Upper lobe of right lung (tissue), 1 donor: ENCODE results near the gene TBX1. TPM values are rescaled to one million over a fixed set of nuclear protein-coding genes. Genes with fewer than 3 reads are reported as not detected.

Experiments
- ATAC-seq: fragments of 200-7000 bp; cut with Tn5 transposase; one replicate; pipeline ENCODE4 v1.9.1; 2020; ENCODE audit warnings: mild to moderate bottlenecking, moderate library complexity
- DNase-seq: peaks from one replicate; pipeline ENCODE4 v3.0.0-alpha.2; 2020
- H3K27ac ChIP-seq: fragments of 200-600 bp; one replicate; pipeline ENCODE4 v1.8.0; 2022
- H3K27me3 ChIP-seq: fragments of 200-600 bp; one replicate; pipeline ENCODE4 v1.8.0; 2022; ENCODE audit warnings: mild to moderate bottlenecking
- H3K36me3 ChIP-seq: fragments of 200-600 bp; one replicate; pipeline ENCODE4 v1.8.0; 2022
- H3K4me1 ChIP-seq: fragments of 200-600 bp; one replicate; pipeline ENCODE4 v1.8.0; 2022
- H3K4me3 ChIP-seq: fragments of 200-600 bp; one replicate; pipeline ENCODE4 v1.8.0; 2022; ENCODE audit warnings: mild to moderate bottlenecking
- H3K9me3 ChIP-seq: fragments of 200-600 bp; one replicate; pipeline ENCODE4 v1.8.0; 2022
- CTCF ChIP-seq: fragments of 200-600 bp; IDR thresholded peaks from one replicate; pipeline ENCODE4 v1.8.0; 2022; ENCODE audit warnings: antibody characterized with exemption
- intact Hi-C: fragments of 100-400 bp; cut with DNase I; formaldehyde crosslinking; loops from one replicate; pipeline ENCODE4 v1.11.0; 2022
- total RNA-seq: library from RNA; stranded (reverse); fragmentation: NEBNext Ultra II Directional; extraction: Animal tissue kit (Norgen Biotek cat#: 25700); gene quantifications from one replicate; pipeline ENCODE4 v1.2.1, GENCODE V29; 2021
- donor health status: DM: no; HTN: yes; CAD: no; lungs with severe emphysema.

The TBX1 gene
- total RNA-seq, 1 donor from 2014 or later = 15.4 TPM

DNA sequence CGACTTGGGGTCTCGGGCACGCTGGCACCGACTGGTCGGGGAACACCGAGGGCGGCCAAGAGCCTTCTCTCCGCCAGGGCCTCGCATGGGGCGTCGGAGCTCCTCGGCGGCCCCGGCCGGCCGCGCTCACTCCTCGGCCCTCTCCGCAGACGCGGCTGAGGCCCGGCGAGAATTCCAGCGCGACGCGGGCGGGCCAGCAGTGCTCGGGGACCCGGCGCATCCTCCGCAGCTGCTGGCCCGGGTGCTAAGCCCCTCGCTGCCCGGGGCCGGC, 5.6 kb downstream of the TBX1 start:
- no peak for TF ChIP-seq CTCF
- ATAC-seq (no peak), DNase-seq (no peak)
- no peaks in the 10 kb centered on the region for H3K9me3 ChIP-seq
- no peak overlapping the region for H3K27ac ChIP-seq
- peaks cover 12% of the 10 kb centered on the region for H3K4me1 ChIP-seq
- H3K27me3 ChIP-seq = peaks cover 95% of the 10 kb centered on the region
- H3K4me3 ChIP-seq = peak overlapping the region; percentile 37
- intact Hi-C loops = no loop called here
- no peaks in the 10 kb centered on the region for H3K36me3 ChIP-seq

DNA sequence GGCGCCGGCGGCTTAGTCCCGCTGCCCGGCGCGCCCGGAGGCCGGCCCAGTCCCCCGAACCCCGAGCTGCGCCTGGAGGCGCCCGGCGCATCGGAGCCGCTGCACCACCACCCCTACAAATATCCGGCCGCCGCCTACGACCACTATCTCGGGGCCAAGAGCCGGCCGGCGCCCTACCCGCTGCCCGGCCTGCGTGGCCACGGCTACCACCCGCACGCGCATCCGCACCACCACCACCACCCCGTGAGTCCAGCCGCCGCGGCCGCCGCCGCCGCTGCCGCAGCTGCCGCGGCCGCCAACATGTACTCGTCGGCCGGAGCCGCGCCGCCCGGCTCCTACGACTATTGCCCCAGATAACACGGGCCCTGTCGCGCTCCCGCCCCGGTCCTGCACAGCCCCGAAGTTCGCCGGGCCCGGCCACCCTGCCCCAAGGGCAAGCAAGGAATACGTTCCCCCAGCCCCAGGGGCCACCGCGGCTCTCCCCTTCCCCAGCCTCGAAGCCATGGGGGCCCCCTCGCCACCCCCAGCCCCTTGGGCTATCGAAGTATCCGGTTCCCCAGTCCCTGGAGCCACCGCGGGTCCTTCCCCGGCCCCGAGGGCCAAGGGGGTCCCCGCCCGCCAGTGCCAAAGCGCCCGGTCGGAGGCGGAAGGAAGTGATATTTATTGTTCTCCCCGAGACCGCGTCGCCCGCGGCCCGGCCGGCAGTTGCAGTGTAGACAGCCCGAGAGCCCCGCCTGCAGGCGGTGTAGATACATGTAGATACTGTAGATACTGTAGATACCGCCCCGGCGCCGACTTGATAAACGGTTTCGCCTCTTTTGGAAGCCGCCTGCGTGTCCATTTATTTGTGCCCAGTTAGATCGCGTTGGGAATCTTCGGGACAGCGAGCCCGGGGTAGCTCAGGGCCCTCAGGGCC, 6.2 kb downstream of the TBX1 start:
- peak; percentile 73 for ATAC-seq
- peaks cover 12% of the 10 kb centered on the region for H3K4me1 ChIP-seq
- intact Hi-C loops = no loop called here
- H3K27ac ChIP-seq = peak overlapping the region; percentile 47
- peak; percentile 86 for DNase-seq
- H3K4me3 ChIP-seq = peak overlapping the region; percentile 37
- TF ChIP-seq CTCF = peak; percentile 35
- H3K27me3 ChIP-seq = peaks cover 90% of the 10 kb centered on the region
- no peaks in the 10 kb centered on the region for H3K36me3 ChIP-seq
- H3K9me3 ChIP-seq = no peaks in the 10 kb centered on the region

DNA sequence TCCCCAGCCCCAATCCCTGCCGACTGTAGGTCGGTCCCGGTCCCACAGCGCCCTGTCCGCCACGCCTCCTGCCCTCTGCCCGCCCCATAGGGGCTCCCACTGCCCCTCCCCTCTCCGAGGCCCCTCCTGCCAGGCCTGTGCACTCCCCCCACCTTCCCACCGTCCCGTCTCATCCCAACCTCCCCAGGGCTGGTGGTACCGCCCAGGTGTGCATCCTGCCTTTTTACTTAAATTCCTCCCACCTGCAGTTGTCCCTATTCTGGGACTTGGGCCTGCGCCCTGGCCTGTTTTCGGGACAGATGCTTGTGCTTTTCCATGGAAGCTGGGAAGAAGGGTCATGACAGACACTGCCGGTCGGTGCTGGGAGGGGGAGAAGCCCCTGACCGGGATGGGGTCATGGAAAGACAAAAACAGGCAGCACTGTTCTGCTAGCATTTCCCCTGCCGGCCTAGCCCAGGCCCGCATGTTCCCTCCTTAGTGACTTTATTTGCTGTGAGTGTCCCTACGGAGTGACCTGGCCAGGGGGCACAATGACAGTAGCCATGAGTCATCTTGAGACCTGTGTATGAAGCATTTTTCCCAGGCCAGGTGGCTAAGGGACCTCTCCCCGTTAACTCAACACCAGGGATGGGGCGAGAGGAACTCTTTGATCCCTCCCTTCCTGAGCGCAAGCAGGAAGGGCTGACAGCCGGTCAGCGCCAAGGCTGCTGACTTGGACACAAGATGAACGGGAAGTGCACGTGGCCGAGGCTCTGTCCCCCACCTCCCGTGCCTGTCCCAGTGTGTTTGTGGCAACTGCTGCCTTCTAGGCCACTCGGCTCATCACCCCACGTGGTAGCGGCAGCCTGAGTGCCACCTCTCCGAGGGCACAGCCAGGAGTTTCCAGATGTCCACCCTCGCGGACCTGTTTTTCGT, 7.1 kb downstream of the TBX1 start:
- Histone ChIP-seq H3K4me3 (peak overlapping the region; percentile 37), H3K36me3 (no peaks in the 10 kb centered on the region), H3K27me3 (peaks cover 84% of the 10 kb centered on the region), H3K27ac (no peak overlapping the region), H3K9me3 (no peaks in the 10 kb centered on the region), H3K4me1 (peaks cover 12% of the 10 kb centered on the region)
- ATAC-seq = peak; percentile 17
- no peak for DNase-seq
- TF ChIP-seq CTCF = no peak
- intact Hi-C loops = no loop called here

DNA sequence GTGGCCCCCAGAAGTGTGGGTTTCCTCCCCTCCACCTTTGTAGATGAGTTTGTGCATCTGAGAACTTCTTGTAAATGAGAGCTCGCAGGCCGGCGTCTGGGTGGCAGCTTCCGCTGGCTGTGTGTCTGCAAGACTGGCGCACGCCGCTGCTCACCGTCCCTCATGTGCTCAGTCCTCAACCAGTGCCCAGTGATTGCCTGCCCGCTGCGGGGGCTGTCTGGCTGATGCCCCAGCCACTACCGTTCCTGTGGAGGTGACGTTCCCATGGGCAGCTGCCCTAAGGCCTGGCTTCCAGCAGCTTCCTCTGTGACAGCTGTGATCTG, 8.8 kb downstream of the TBX1 start:
- TF ChIP-seq CTCF = no peak
- no peak overlapping the region for H3K4me3 ChIP-seq
- no peaks in the 10 kb centered on the region for H3K9me3 ChIP-seq
- peaks cover 17% of the 10 kb centered on the region for H3K4me1 ChIP-seq
- H3K27ac ChIP-seq = no peak overlapping the region
- ATAC-seq = no peak
- DNase-seq = no peak
- intact Hi-C loops = no loop called here
- no peaks in the 10 kb centered on the region for H3K36me3 ChIP-seq
- peaks cover 71% of the 10 kb centered on the region for H3K27me3 ChIP-seq

DNA sequence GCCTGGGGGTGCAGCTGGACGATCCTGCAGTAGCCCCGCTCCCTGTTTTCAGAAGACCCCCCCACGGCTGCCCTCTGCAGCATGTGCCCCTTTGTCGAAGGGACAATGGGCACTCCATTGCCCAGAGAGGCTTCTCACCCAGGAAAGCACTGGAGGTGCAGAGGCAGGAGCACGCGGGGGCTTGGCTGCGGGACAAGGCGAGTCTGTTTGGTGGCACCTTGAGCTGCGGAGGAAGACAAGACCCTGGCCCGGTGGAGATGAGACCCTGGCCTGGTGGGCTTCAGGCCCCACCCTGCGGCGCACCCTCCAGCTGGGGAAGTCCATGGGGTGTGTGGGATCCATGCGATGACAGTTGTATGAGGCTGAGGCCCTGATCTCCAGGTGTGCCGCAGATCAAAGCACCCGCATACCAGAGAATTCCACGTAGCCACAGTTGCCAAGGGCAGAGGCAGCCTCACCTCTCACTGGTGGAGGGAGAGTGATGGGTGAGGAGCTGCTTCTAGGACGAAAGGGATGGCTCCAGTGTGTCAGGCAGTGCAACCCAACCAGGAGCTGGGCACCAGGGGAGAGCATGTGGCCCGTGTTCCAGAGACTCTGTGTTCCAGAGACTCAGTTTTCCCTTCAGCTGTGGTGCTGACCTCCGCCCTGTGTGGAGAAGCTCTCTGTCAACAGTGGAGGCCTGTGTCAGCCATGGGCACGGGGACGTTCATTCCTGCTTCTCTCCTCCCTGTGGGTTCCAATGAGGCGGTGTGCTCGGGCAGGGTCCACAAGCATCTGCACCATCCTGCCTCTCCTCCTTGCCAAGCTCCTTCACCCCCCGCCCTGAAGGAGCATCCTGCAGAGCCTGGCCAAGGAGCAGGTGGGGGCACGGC, 10.0 kb downstream of the TBX1 start:
- peaks cover 17% of the 10 kb centered on the region for H3K4me1 ChIP-seq
- no peak for TF ChIP-seq CTCF
- intact Hi-C loops = no loop called here
- no peak overlapping the region for H3K4me3 ChIP-seq
- no peak overlapping the region for H3K27ac ChIP-seq
- ATAC-seq (no peak), DNase-seq (no peak)
- H3K36me3 ChIP-seq = no peaks in the 10 kb centered on the region
- no peaks in the 10 kb centered on the region for H3K9me3 ChIP-seq
- peaks cover 65% of the 10 kb centered on the region for H3K27me3 ChIP-seq
